HG02852 (cell line): ENCODE measurements around the gene PRSS12.

Source experiments
- ATAC-seq: cut with Tn5 transposase; IDR thresholded peaks from one replicate; pipeline ENCODE4 v1.9.1; 2021; ENCODE audit warnings: mild to moderate bottlenecking, moderate library complexity; ENCODE audit not compliant: unreplicated experiment

PRSS12 gene

GRCh38 chr4:118356731-118357130 is 3.9 kb upstream of the PRSS12 start:
- ATAC-seq, result no peak

DNA sequence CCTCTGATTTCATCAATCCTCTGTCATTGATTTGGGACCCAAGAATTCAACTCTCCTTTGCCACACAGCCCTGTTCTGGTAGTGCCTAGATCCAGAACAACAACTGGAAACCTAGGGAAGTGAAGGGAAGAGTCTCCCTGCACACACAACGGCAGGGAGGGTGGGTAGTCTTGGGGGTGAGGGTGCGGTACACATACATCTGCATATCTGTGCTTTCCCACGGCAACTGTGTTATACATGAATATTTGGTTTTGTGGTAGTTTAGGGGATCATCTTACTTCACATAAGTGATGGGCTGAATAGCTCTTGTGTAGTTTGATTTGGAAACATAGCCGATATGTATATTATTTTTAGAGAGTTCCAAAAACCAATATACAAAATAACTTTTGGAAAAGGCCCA is 3.3 kb upstream of the PRSS12 start:
- no peak for ATAC-seq

GRCh38 chr4:118354913-118355312 is 2.1 kb upstream of the PRSS12 start:
- ATAC-seq, result no peak

DNA sequence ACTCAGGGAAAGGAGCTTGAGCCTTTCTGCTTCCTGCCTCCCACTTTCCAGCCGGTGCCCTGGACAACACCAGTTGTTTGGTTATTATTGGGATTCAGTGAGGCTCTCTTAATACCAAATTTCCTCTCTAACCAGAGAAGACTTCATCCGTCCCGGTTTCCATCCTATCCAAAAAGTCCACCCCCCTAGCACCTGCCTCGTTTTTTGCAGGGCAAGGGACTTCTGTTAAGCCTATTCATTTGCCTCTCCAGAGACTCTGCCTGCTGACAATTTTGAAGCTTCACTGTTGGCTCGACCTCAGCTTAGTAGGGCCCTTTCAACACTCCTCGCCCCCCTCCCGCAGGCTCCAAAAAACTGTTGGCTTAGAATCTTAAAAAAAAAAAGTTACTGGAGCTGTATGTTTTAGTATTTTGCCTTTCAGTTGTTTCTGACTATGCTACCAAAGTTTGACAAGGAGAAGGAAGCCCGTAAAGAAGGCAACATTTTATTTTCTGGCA is 779 bp upstream of the PRSS12 start:
- ATAC-seq, result no peak

DNA sequence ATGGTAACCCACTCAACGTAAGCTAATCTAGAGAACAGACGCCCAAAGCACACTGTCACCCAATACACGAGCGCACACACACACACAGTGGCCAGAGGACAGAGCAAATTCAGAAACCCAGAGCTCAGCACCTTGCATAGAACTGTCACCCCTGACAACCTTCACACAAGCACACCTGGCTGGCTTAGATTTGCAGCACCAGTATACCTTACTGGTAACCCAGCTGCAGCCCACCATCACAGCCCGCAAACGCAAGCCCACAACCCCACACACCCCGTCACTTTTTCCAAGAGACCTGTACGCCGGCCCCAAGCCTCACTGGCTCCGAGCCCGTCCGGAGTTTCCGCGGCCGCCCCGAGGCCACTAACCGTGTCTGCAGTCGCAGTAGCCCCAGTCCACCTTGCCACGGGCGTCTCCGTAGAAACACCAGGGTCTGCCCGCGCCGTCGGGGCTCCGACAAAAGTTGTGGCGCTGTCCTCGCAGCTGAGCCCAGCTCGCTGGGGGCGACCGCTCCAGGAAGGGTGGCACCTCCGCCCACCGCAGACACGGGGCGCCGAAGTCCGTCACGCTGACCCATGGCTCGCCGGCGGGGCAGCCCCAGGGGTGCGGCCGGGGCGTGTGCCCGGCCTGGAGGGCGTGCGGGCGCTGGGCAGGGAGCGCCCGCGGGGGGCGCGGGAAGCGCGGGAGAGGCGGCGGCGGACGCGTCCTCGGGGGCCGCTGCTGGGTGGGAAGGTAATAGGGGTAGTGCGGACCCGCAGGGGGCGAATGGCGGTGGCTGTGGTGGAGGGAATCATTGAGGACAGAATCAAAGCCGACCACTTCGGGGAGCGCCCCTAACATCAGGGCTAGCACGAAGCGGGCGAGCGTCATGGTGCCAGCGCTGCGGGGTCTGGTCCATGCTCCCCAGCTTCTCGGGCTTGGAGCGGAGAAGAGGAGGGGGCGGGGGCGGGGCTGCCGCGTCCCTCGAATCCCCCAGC is 664 bp downstream of the PRSS12 start:
- peak; percentile 17 for ATAC-seq

DNA sequence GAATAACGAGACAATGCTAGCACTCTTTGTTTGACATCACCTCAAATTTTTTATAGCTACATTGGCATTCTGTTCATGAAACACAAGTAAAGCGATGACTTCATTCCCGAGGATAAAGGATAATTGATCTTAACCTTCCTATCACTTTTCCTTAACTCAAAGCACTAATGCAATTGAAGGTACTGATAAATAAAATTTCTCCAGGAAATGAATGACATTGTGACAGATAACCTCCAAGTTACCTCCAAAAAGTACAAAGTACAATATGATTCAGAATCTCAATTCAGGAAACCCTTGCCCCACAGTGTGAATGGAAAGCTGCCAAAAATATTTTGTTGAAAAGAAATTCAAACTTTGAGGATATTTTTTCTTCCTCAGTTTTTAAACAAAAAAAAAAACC is 1.8 kb downstream of the PRSS12 start:
- ATAC-seq, result no peak

DNA sequence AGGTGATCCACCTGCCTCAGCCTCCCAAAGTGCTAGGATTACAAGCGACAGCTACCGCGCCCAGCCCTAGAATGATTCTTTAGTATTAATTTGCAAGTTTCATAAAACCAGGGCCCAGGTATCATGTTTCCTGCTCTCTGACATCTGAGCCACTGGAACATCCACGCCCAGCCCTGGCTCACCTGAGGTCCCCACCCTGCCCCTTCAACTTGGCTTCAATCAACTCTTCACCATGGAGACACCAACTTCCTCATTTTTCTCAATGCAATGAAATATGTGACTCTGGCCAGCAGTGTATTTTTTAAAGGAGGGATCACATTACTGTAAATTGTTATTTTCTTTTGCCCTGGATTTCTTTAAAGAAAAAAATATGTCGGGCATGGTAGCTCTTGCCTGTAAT is 3.9 kb downstream of the PRSS12 start:
- ATAC-seq, result no peak

DNA sequence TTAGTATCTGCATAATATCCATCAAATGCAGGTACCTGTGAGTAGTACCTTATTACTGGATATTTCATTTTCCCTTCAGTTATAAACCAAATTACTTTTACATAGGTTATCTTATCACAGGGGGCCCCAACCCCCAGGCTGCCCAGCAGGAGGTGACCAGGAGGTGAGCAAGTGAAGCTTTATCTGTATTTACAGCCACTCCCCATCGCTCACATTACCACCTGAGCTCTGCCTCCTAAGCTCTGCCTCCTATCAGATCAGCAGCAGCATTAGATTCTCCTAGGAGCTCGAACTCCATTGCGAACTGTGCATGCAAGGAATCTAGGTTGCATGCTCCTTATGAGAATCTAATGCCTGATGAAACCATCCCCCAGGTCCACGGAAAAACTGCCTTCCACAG is 6.3 kb downstream of the PRSS12 start:
- no peak for ATAC-seq

- no peak for ATAC-seq
Measured at GRCh38 chr4:118345813-118346212, 7.0 kb downstream of the PRSS12 start.

DNA sequence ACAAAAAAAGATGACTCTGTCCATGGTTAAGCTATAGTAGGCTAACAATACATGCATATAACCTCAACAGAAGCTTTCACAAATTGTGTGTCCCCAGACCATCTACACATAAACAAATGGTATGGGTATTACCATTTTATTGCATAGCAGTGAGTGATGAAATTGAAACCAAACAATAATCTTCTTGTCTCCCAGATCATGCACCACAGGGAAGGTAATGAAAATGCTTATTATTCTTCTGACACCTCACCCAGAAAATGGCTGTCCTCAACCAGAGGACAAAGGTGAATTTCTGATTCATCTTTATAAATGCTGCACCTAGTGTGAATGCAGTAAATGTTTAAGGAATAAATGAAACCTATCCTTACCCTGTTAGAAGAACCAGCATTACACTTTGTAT is 8.0 kb downstream of the PRSS12 start:
- no peak for ATAC-seq

DNA sequence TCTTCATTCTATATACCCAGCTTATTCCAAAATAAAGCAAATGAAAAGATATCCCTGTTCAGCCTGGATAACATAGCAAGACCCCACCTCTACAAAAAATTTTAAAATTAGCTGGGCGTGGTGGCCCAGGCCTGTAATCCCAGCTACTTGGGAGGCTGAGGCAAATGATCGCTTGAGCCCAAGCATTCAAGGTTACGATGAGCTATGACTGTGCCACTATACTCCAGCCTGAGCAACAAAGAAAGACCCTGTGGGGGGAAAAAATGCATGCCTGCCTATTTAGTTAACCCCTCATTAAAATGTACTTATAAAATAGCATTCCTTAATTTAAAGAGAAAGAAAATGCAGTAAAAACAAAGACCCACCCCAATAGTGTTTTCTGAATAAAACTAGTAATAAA is 9.3 kb downstream of the PRSS12 start:
- ATAC-seq, result no peak

DNA sequence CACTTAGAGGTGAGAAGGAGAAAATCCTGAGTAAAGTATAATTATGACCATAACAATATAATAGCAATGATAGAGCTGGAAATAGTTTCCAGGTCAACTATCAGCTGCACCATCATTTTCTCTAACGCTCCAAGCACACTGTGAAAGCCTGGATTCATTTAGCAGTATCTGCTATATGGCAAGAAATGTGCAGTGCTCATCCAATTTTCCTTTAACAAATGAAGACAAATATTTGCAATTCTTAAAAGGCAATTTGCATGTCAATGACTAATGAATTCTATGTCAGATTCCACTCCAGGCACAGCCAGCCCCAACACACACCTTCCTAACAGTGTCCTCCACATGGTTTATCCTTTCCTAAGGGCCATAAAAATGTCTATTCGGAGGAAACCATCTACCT is 12.7 kb downstream of the PRSS12 start:
- ATAC-seq, result no peak

- ATAC-seq, result no peak
Measured at GRCh38 chr4:118338981-118339765, 13.6 kb downstream of the PRSS12 start.

- no peak for ATAC-seq
Measured at GRCh38 chr4:118338518-118338917, 14.3 kb downstream of the PRSS12 start.

DNA sequence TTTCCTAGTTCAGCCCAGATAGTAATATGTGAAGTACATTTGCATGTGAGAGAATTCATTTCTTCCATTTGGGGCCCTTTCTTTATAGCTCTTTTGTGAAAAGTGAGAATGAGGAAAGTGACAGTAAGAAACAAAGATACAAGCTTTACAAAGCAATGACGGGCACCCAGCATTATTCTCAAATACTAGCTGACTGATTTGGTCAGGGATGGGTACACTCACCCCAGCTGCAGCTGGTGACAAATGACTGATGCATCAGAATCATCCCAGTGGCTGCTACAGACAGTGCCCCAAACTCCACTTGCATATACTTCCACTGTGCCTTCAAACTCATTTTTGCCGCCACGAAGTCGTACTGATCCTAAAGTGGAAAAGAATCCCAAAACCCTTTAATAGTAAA is 14.8 kb downstream of the PRSS12 start:
- ATAC-seq, result no peak

DNA sequence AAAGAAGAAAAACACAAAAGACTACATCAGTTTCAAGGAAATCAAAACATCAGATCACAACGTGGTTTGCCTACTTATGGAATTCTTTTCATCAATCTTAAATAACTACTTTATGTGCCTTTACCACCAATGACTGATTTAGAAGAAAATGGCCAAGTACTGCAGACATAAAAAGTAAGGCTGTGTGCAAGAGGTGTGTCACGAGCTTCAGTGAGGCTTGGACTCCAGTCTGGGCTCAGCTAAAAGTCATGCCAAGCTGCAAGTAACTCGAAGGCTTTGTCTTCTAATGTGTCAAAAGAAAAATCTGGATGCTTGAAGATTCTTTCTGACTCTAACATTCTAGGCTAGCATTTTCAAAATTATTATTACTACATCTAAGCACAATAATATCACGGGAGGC is 17.0 kb downstream of the PRSS12 start:
- ATAC-seq, result no peak

GRCh38 chr4:118335324-118335723 is 17.5 kb downstream of the PRSS12 start:
- no peak for ATAC-seq

GRCh38 chr4:118331352-118331751 is 21.5 kb downstream of the PRSS12 start:
- ATAC-seq, result no peak

GRCh38 chr4:118329849-118330248 is 23.0 kb downstream of the PRSS12 start:
- no peak for ATAC-seq

- ATAC-seq, result no peak
Measured at GRCh38 chr4:118327554-118328241, 25.1 kb downstream of the PRSS12 start.

DNA sequence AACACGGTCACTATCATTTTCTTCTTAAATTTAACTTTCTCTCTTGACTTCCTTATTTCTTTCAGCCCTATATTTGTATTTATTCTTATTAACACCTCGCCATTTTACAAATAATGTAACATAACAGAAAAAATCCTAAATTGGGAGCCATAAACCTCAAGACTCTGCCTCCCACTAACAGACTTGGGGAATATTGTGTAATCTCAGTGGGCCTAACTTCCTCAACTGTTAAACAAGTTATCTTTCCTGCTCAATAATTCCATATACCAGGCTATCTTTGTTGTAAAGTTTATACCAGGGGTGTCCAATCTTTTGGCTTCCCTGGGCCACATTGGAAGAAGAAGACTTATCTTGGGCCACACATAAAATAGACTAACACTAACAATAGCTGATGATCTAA is 26.2 kb downstream of the PRSS12 start:
- no peak for ATAC-seq
